HEK293T (cell line): Measurements from ENCODE around the gene ADAM10.
"Not testable (repeated sequence)": the region's sequence is repeated elsewhere in the genome, so short reads cannot be mapped to it uniquely, and the experiment has no call there.

Source experiments
- CTCF ChIA-PET: fragments of 350-600 bp; formaldehyde crosslinking; extraction: SDS; loops from one replicate; lab custom pipeline; 2021; ENCODE audit warnings: antibody characterized with exemption, inconsistent platforms; lab: Yijun Ruan, JAX
- POLR2A ChIA-PET: fragments of 350-600 bp; formaldehyde crosslinking; extraction: SDS; loops from one replicate; lab custom pipeline; 2020; ENCODE audit warnings: antibody characterized with exemption, inconsistent platforms; lab: Yijun Ruan, JAX
- DNase-seq: peaks from one replicate; pipeline ENCODE4 v3.0.0; 2012; ENCODE audit warnings: mixed read lengths; ENCODE audit errors: extremely low spot score
- ARNT ChIP-seq: fragments of 450-650 bp; IDR thresholded peaks from 2 replicates; pipeline ENCODE4 v1.6.1; 2017; ENCODE audit warnings: mild to moderate bottlenecking
- BHLHE40 ChIP-seq: fragments of 450-650 bp; IDR thresholded peaks from 2 replicates; pipeline ENCODE4 v1.6.1; 2016; ENCODE audit warnings: mild to moderate bottlenecking, moderate library complexity, borderline replicate concordance
- CTBP1 ChIP-seq: fragments of 450-650 bp; IDR thresholded peaks from 2 replicates; pipeline ENCODE4 v1.6.1; 2016; ENCODE audit warnings: borderline replicate concordance
- ELF4 ChIP-seq: fragments of 450-650 bp; IDR thresholded peaks from 2 replicates; pipeline ENCODE4 v1.6.1; 2017; ENCODE audit warnings: antibody characterized with exemption
- FOXA1 ChIP-seq: fragments of 450-650 bp; IDR thresholded peaks from 2 replicates; pipeline ENCODE4 v1.6.1; 2016; ENCODE audit warnings: mild to moderate bottlenecking
- FOXK2 ChIP-seq: fragments of 450-650 bp; IDR thresholded peaks from 2 replicates; pipeline ENCODE4 v1.6.1; 2016; ENCODE audit warnings: mild to moderate bottlenecking
- FOXM1 ChIP-seq: fragments of 450-650 bp; IDR thresholded peaks from 2 replicates; pipeline ENCODE4 v1.6.1; 2017; ENCODE audit warnings: mild to moderate bottlenecking, borderline replicate concordance
- HDGF ChIP-seq: fragments of 450-650 bp; IDR thresholded peaks from 2 replicates; pipeline ENCODE4 v1.6.1; 2017; ENCODE audit warnings: antibody characterized with exemption, borderline replicate concordance
- L3MBTL2 ChIP-seq: fragments of 450-650 bp; conservative IDR thresholded peaks from 2 replicates; pipeline ENCODE4 v1.6.1; 2016; ENCODE audit warnings: mild to moderate bottlenecking
- LEF1 ChIP-seq: fragments of 450-650 bp; IDR thresholded peaks from 2 replicates; pipeline ENCODE4 v1.6.1; 2017; ENCODE audit warnings: mild to moderate bottlenecking, borderline replicate concordance
- NFRKB ChIP-seq: fragments of 450-650 bp; IDR thresholded peaks from 2 replicates; pipeline ENCODE4 v1.6.1; 2016; ENCODE audit warnings: mild to moderate bottlenecking, moderate library complexity
- SP1 ChIP-seq: fragments of 450-650 bp; IDR thresholded peaks from 2 replicates; pipeline ENCODE4 v1.6.1; 2017
- SUZ12 ChIP-seq: fragments of 450-650 bp; IDR thresholded peaks from 2 replicates; pipeline ENCODE4 v1.6.1; 2016; ENCODE audit warnings: mild to moderate bottlenecking
- TARDBP ChIP-seq: fragments of 450-650 bp; IDR thresholded peaks from 2 replicates; pipeline ENCODE4 v1.6.1; 2016
- ZNF384 ChIP-seq: fragments of 450-650 bp; IDR thresholded peaks from 2 replicates; pipeline ENCODE4 v1.6.1; 2016
- TF ChIP-seq, protein P1 (sequence below): fragments of 450-650 bp; IDR thresholded peaks from 2 replicates; pipeline ENCODE4 v1.6.1; 2016

ADAM10 gene

DNA sequence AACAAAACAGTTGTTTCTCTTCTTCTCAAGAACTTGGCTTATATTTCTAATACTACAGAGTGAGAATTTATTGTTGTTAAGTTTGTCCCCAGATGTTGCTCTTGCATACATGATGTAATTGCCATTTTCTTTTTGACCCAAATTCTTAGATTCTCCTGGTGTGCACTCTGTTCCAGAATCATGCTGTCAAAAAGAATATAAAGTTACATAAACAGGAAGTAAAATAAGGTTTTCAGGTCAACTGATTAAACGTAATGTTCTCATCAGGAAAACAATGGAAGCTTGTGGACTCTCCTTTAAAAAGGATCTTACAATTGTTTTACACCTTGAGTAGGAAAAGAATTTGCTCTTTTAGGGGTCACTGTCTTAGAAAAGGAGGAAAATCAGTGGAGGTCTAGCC lies 121.8 kb downstream of the ADAM10 start:
- POLR2A ChIA-PET, result no interaction called here
- CTCF ChIA-PET, result no interaction called here
- DNase-seq, result no peak

GRCh38 chr15:58627046-58627445 lies 122.5 kb downstream of the ADAM10 start:
- POLR2A ChIA-PET, result no interaction called here
- CTCF ChIA-PET, result no interaction called here
- no peak for DNase-seq
- no peak for TF ChIP-seq L3MBTL2
- TF ChIP-seq LEF1, result no peak
- TF ChIP-seq ARNT, result no peak
- no peak for TF ChIP-seq HDGF
- TF ChIP-seq TARDBP, result no peak
- no peak for TF ChIP-seq CTBP1
- no peak for TF ChIP-seq FOXK2
- no peak for TF ChIP-seq NFRKB
- no peak for TF ChIP-seq FOXA1
- no peak for TF ChIP-seq BHLHE40
- TF ChIP-seq, protein P1, sequence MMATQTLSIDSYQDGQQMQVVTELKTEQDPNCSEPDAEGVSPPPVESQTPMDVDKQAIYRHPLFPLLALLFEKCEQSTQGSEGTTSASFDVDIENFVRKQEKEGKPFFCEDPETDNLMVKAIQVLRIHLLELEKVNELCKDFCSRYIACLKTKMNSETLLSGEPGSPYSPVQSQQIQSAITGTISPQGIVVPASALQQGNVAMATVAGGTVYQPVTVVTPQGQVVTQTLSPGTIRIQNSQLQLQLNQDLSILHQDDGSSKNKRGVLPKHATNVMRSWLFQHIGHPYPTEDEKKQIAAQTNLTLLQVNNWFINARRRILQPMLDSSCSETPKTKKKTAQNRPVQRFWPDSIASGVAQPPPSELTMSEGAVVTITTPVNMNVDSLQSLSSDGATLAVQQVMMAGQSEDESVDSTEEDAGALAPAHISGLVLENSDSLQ, result no peak

More for the DNA sequence above, 121.8 kb downstream of the ADAM10 start:
- TF ChIP-seq L3MBTL2 (no peak), FOXK2 (no peak), SUZ12 (no peak), LEF1 (no peak), ELF4 (no peak), SP1 (no peak), ARNT (no peak), CTBP1 (no peak), NFRKB (no peak), HDGF (no peak), FOXA1 (no peak), ZNF384 (no peak), TARDBP (no peak), FOXM1 (no peak), BHLHE40 (no peak)
- TF ChIP-seq, protein P1, result no peak

DNA sequence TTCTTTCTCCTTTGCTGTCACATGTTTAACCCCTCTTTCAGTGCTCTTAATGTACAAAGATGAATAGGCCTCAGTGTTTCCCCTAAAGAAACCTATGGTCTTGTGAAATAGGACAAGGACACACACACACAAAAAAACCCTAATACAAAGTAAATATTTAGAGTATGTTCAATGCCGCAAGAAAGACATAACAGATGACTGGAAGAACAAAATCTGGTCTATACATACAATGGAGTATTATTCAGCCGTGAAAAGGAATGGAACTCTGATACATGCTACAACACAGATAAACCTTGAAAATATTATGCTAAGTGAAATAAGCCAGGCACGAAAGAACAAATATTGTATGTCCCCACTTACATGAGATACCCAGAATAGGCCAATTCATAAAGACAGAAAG lies 123.1 kb downstream of the ADAM10 start:
- DNase-seq, result no peak
- CTCF ChIA-PET, result no interaction called here
- no peak for TF ChIP-seq BHLHE40
- POLR2A ChIA-PET, result no interaction called here

DNA sequence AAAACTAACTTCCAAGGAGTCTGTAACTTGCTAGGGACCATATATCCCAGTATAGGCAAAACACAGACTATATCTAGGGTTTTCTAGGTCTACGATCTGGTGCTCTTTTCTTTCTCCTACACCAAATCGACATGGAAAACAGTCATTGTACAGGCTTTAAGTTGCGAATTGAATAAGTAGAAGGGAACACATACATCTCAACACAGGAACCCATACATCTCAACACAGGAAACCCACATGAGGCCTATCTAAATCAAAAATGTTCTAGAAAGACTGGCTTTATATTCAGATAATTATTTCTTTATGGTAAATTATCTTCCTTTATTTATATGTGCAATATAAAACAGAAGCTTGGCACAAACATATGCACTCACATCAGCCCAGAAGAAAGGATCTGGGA lies 126.6 kb downstream of the ADAM10 start:
- POLR2A ChIA-PET, result no interaction called here
- TF ChIP-seq LEF1 (no peak), NFRKB (no peak), L3MBTL2 (no peak)
- no peak for DNase-seq
- CTCF ChIA-PET, result no interaction called here

DNA sequence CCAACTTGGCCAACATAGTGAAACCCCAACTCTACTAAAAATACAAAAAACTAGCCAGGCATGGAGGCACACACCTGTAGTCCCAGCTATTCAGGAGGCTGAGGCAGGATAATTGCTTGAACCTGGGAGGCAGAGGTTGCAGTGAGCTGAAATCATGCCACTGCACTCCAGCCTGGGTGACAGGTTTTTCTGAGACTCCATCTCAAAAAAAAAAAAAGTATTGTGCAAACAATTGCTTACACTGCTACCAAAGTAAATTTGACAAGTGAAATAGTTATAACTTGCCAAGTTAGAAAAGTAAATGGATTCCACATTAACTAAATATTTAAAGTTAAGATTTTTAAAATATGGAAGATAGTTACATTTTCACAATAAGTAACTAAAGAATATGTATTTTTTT lies 129.2 kb downstream of the ADAM10 start:
- DNase-seq, CTCF ChIA-PET, POLR2A ChIA-PET: not testable (repeated sequence)

- ChIA-PET POLR2A (no interaction called here), CTCF (interaction anchor here (1.0 kb wide), 1 partner anchor 154 kb away, joined by 3 read pairs; no protein-coding TSS in a partner anchor)
- no peak for DNase-seq
- no peak for TF ChIP-seq SUZ12
- no peak for TF ChIP-seq FOXK2
- TF ChIP-seq, protein P1, result no peak
- TF ChIP-seq SP1, result no peak
- no peak for TF ChIP-seq ELF4
- TF ChIP-seq TARDBP, result no peak
- TF ChIP-seq HDGF, result no peak
- TF ChIP-seq LEF1, result no peak
- TF ChIP-seq FOXA1, result no peak
- no peak for TF ChIP-seq L3MBTL2
- no peak for TF ChIP-seq ARNT
- TF ChIP-seq CTBP1, result no peak
- no peak for TF ChIP-seq NFRKB
- no peak for TF ChIP-seq ZNF384
- TF ChIP-seq FOXM1, result no peak
- no peak for TF ChIP-seq BHLHE40
Observed at GRCh38 chr15:58616171-58616570, 133.3 kb downstream of the ADAM10 start.
